ENCODE data around the gene PROZ. TPM values are rescaled to one million over a fixed set of nuclear protein-coding genes. Genes with fewer than 3 reads are reported as not detected.

The PROZ gene
- polyA plus RNA-seq, 1 donor (not counting 4 experiments of a cell fraction or from before 2014, with no cell fraction given): not detected

DNA sequence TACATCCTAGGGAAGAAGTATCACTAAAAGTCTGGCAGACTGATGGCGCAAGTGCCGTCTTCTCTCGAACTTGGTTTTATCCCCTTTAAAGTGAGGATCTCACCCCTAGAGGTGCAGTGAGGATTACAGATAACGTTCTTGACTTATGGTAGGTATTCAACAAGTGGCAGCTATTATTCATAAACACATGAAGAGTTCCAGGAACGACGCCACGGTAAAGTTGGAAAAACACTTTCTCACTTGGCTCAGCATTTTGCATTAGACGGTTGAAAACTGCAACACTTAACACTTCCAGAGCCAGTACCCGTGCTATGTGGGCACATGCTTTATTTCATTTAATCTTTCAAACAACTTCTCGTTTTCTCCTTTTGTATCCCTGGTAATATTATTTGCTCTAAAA is 8.7 kb downstream of the PROZ start:
- Histone ChIP-seq H3K9ac (ENCODE audit: control insufficient read depth, extremely low read depth, insufficient read depth, low read length) (no peak overlapping the region), H3K36me3 (ENCODE audit: control insufficient read depth in 2 of 2, extremely low read depth in 1 of 2, insufficient read depth in 2 of 2, low read length in 2 of 2) (peaks cover 6 to 9% of the 10 kb centered on the region in 2 experiments), H3K27me3 (ENCODE audit: control insufficient read depth, extremely low read depth, insufficient read depth, low read length) (peaks cover 6% of the 10 kb centered on the region), H4K20me1 (ENCODE audit: control insufficient read depth, extremely low read depth, insufficient read depth, low read length) (no peaks in the 10 kb centered on the region), H3K9me1 (ENCODE audit: control insufficient read depth, extremely low read depth, insufficient read depth, low read length) (no peaks in the 10 kb centered on the region), H3K27ac (ENCODE audit: control insufficient read depth, insufficient read depth, low read length) (no peak overlapping the region), H3K4me1 (ENCODE audit: control insufficient read depth, extremely low read depth, insufficient read depth, low read length) (no peaks in the 10 kb centered on the region), H3K4me3 (ENCODE audit: control insufficient read depth in 2 of 3, extremely low read depth in 1 of 3, insufficient read depth in 2 of 3, low read depth in 1 of 3, low read length in 3 of 3) (no peak overlapping the region), H3K79me2 (ENCODE audit: control insufficient read depth, insufficient read depth, low read length) (no peaks in the 10 kb centered on the region), H3K9me3 (ENCODE audit: control insufficient read depth, low read depth, low read length) (no peaks in the 10 kb centered on the region), H3K4me2 (ENCODE audit: control insufficient read depth, extremely low read depth, insufficient read depth, low read depth, low read length) (no peak overlapping the region), H2AFZ (ENCODE audit: control insufficient read depth, low read length) (no peak overlapping the region)
- no peak for DNase-seq (ENCODE audit: low read depth, low spot score)
- TF ChIP-seq CTCF (optimal IDR thresholded peaks at IDR 0.05 in 1 of 3, IDR thresholded peaks at IDR 0.05 in 1 of 3, conservative IDR thresholded peaks at IDR 0.05 in 1 of 3; ENCODE audit: extremely low read depth in 1 of 3, insufficient read depth in 2 of 3, low read length in 3 of 3): no peak
- TF ChIP-seq EZH2 (IDR thresholded peaks at IDR 0.05; ENCODE audit: low read length): no peak
- no peak for FAIRE-seq
- dilution Hi-C loops (cut with MboI; ENCODE audit: extremely low pct_ligation_motif_present, low sequenced_read_pairs): no loop called here

- Histone ChIP-seq H3K4me1 (ENCODE audit: control insufficient read depth, extremely low read depth, insufficient read depth, low read length) (no peaks in the 10 kb centered on the region), H3K4me2 (ENCODE audit: control insufficient read depth, extremely low read depth, insufficient read depth, low read depth, low read length) (no peak overlapping the region), H3K4me3 (ENCODE audit: control insufficient read depth in 2 of 3, extremely low read depth in 1 of 3, insufficient read depth in 2 of 3, low read depth in 1 of 3, low read length in 3 of 3) (no peak overlapping the region), H3K27ac (ENCODE audit: control insufficient read depth, insufficient read depth, low read length) (no peak overlapping the region), H3K36me3 (ENCODE audit: control insufficient read depth in 2 of 2, extremely low read depth in 1 of 2, insufficient read depth in 2 of 2, low read length in 2 of 2) (peaks cover 9 to 10% of the 10 kb centered on the region in 2 experiments), H4K20me1 (ENCODE audit: control insufficient read depth, extremely low read depth, insufficient read depth, low read length) (no peaks in the 10 kb centered on the region), H3K9me3 (ENCODE audit: control insufficient read depth, low read depth, low read length) (no peaks in the 10 kb centered on the region), H3K9me1 (ENCODE audit: control insufficient read depth, extremely low read depth, insufficient read depth, low read length) (no peaks in the 10 kb centered on the region), H3K9ac (ENCODE audit: control insufficient read depth, extremely low read depth, insufficient read depth, low read length) (no peak overlapping the region), H3K79me2 (ENCODE audit: control insufficient read depth, insufficient read depth, low read length) (no peaks in the 10 kb centered on the region), H3K27me3 (ENCODE audit: control insufficient read depth, extremely low read depth, insufficient read depth, low read length) (peaks cover 5% of the 10 kb centered on the region), H2AFZ (ENCODE audit: control insufficient read depth, low read length) (no peak overlapping the region)
- dilution Hi-C loops (cut with MboI; ENCODE audit: extremely low pct_ligation_motif_present, low sequenced_read_pairs): no loop called here
- TF ChIP-seq CTCF (optimal IDR thresholded peaks at IDR 0.05 in 1 of 3, IDR thresholded peaks at IDR 0.05 in 1 of 3, conservative IDR thresholded peaks at IDR 0.05 in 1 of 3; ENCODE audit: extremely low read depth in 1 of 3, insufficient read depth in 2 of 3, low read length in 3 of 3): no peak
- TF ChIP-seq EZH2 (IDR thresholded peaks at IDR 0.05; ENCODE audit: low read length): no peak
- FAIRE-seq (no peak), DNase-seq (ENCODE audit: low read depth, low spot score) (no peak)
Observed at GRCh38 chr13:113167575-113167974, 9.1 kb downstream of the PROZ start.
